HG03442 (cell line): ENCODE data around the gene FAM83C.

Source experiments
- ATAC-seq: cut with Tn5 transposase; IDR thresholded peaks from one replicate; pipeline ENCODE4 v1.9.1; 2021; ENCODE audit warnings: mild to moderate bottlenecking, moderate library complexity; ENCODE audit not compliant: unreplicated experiment

Gene FAM83C

DNA sequence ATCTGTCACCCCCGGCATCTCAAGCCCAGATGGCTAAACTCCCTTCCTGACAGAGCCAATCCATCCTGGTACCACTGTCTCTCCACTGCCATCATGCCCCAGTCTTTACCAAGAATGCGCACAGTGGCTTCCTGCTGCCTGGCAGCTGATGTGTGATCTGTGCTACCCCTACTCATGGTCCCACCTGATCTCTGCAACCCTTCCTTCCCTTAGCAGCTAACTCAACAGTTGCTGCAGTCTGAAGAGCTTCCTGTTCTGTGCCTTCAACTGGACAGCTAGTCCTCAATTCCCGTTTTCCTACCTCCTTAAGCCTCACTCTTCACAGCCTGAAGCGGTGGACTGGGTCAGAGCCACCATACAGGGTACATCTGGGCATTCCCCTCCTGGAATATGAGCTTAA lies 7.6 kb upstream of the FAM83C start:
- no peak for ATAC-seq

DNA sequence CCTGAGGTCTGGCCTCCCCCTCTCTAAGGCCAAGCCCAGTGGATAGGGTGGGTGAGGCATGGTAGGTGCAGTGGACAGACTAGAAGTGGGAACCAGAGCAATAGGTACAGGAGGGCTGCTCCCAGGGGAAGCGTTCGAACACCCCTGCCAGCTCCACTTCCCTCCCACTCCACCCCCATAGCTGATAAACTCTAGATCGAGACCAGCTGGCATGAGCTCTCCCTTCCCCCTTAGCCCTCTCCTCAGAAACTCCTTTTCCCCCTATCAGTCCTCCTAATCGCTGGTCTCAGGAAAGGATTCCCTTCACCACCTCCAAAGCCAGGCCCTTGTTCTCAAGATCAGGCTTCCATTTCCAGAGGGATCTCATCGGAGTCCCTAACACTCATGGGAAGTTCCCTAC lies 6.0 kb upstream of the FAM83C start:
- ATAC-seq, result no peak

DNA sequence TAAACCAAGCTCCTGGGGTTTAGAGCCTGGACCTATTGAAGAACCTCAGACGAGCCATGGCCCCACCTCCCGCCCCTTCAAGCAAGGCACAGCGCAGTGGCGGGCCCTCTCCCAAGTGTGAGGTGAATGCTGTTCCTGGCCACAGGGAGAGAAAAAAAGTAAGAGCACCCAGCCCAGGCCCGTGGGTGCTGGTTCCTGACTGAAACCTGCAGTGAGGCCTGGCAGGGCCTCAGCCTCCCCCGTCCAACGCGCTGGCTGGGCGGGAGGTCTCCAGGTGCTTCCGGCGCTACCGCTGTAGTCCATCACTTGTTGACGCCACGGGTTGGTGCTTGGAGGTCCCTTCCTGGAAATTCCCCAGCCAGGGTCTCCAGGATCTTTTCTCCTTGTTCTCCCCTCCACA lies 5.5 kb upstream of the FAM83C start:
- no peak for ATAC-seq

DNA sequence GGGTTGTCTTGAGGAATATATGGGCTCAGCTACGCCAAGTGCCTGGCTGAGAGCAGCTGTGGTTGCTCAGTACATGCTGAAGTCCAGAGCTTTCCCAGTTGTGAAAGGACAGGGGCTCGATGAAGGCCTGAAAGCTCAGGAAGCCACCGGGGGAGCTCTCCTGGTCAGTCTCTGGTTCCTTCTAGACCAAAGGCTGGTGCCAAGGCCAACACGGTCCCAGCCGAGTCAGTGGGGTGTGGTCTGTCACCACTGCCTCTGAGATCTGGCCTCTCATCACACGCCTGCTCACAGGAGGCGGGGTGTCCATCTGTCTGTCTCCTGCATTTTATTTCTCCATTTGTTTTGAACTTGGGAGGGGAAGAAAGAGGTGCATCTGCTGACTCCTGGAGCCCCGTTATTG lies 4.9 kb upstream of the FAM83C start:
- ATAC-seq, result no peak

DNA sequence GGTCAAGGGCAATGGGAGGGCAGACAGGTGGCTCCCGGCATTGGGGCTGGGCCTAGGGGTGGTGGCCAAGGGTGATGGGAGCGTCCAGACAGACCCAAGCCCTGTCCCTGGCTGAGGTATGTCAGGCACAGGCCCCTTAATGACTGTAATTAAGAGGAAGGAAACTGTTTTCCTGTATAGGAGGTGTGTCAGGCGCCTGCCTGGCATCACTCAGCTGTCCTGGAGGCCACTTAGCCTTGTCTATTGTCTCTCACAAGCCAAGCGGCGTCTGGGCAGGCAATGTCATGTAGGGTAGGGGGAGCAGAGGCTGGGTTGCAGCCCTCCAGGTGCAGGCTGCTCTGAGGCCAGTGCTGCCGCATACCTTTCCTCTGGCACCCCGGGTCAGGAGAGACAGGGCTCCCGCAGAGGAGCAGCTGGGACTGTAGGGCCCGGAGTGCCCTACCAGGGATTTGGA lies 3.9 kb upstream of the FAM83C start:
- ATAC-seq, result no peak

DNA sequence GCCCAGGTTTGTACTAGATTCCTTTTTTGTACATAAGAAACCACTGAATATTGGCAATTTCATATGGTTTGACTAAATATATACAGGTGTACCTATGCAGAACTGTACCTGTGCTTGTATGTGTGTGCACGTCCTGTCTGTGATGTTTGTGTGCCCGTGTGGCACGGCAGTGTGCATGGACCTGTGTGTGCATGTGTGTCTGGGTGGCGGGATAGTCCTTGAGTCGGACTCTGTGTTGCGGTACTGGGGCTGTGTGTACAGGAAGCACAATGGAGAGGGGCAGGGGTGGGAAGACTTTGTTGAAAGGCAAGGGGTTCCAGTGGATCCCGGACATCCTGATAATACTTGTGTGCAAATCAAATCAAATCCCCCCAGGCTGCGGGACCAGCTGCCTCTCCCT lies 3.4 kb upstream of the FAM83C start:
- ATAC-seq, result no peak

DNA sequence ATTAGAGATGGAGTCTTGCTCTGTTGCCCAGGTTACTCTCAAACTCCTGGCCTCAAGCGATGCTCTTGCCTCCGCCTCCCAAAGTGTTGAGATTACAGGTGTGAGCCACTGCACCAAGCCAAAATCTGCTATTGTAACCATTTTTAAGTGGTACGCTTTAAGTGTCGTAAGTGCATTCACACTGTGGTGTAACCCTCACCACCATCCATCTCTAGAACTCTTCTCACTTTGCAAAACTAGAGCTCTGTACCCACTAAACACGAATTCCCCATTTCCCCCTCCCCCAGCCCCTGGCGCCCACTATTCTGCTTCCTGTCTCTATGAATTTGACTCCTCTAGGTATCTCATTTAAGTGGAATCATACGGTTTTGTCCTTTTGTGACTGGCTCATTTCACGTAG lies 2.8 kb upstream of the FAM83C start:
- ATAC-seq, result no peak

DNA sequence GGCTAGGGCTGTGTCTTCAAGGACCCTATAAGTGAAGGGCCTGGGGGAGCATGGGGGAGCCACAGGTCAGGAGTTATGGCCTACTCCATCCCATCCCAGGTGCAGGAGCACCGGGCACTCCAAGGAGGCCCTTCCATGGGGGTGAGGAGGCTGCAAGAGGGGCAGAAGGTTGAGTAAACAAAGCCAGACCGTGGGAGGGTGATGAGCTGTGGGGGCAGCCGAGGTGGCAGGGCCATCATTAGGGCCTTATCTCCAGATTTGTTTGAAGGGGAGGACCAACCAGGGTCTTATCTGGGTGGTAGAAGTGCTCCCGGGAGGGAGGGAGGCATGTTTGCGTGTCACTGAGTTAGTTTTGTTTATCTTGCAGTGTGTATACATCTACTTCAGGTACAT lies 2.1 kb upstream of the FAM83C start:
- no peak for ATAC-seq

DNA sequence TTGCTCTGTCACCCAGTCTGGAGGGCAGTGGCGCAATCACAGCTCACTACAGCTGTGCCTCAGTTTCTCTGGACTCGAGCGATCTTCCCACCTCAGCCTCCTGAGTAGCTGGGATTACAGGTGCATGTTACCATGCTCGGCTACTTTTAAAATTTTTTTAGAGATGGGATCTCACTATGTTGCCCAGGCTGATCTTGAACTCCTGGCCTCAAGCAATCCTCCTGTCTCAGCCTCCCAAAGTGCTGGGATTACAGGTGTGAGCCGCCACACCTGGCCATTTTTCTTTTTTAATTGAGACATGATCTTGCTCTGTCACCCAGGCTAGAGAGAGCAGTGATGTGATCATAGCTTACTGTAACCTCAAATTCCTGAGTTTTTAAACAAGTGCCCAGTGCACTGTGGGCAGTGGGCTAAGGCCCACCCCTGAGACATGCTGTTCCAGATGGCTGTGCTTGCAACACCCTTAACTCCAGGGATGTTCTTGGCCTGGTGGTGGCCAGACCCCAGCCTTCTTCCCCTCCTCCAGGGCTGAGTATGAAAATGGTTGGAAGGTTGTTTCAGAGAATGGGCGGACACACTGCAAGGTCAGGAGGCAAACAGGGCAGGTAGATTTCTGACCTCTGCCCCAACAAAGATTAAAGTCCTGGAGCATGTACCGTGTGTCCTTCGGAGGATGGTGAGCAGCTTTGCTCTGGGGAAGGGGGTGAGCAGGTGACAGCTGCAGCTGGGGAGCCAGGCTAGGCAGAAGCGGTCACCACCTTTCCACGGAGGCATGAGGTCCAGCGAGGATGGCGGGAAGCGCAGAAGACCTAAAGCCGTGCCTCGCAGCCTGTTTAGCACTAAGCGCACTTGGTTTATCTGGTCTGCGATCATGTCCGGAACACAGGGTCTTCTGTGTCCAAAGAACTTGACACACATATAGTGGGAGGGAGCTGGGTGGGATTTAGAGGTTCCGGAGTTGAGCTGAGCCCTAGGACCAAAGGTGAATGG lies 1.4 kb upstream of the FAM83C start:
- ATAC-seq, result no peak

DNA sequence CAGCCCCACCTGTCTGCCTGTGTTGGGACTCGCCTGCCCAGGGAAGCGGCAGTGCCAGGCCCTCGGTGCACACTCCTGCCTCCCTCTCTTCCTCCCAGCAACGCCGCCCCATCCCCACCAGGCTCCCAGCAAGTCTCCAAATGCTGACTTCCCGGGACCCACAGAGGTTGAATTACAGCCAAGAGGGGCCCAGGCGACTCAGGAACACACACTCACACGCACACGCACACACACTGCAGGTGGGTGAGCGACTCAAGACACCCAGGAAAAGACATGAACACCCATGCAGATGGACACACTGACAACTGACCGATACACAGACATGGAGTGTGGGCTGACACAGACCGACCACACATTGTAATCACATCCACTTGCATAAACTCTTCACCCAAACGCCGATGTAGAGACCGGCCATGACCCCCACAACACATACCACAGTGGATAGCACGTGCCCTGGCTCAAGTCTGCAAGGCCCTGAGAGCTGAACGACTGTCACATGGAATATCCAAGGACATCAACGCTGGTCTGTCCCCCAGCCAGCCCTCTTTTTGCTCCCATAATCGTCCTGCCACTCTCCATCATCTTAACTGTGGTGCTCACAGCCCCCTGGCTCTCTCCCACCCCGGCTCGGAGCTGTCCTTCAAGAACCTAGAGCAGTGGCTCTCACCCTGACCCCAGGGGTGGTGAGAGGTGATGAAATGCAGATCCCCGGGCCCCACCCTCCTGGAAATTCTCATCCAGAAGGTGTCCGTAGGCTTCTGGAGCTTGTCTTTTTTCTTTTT lies 470 bp upstream of the FAM83C start:
- ATAC-seq, result no peak

DNA sequence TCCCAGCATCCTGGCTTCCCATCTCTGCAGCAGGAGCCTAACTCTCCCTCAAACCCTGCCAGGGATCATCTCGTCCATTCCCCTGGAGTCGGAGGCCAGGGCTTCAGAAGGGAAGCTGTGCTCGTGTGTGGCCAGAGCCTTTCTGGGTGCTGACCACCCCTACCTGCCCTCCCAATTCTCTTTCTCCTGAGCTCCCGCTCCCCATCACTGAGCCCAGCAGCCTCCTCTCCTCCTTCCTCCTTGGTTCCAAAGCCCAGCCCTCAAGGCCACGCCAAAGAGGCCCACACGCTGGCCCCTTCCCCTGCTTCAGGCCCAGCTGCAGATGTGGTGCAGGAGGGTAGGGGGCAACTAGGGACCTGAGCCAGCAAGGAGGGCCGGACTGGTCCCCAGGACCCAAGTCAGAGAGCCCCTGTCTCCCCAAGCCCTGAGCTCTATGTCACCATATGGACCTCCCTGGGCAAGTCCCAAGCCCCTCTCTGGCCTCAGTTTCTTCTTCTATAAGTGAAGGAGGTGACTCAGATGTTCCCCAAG lies 1.3 kb downstream of the FAM83C start:
- ATAC-seq, result no peak

DNA sequence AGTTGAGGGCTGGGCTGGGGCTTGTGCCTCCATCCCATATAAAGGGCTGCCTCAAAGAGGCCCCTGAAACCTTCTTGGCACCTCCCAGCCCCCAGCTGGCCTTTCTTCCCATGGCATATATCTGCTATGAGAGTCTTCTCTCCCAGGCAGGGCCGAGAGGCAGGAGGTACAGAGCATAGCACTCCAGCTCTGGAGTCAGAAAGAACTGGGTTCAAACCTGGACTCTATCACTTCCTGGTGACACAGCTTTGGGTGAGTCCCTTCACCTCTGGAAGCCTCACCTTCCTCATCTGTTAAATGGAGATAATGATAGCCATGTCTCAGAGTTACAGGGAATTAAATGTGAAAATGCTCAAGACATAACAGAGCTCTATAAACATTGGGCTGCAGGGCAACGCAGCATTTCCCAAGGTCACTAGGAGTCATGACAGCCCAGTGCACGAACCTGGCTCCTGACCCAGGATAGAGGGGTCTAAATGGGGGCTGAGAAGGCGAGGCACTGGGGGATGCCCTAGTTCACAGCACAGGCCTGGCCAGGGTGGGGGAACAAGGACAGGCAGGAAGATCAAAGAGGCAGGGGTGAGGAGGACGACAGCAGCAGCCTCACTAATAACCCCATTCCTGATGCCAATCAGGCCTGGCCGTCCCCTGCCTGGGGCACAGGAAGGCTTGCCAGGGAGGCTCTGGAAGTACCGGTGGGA lies 1.9 kb downstream of the FAM83C start:
- ATAC-seq, result no peak

DNA sequence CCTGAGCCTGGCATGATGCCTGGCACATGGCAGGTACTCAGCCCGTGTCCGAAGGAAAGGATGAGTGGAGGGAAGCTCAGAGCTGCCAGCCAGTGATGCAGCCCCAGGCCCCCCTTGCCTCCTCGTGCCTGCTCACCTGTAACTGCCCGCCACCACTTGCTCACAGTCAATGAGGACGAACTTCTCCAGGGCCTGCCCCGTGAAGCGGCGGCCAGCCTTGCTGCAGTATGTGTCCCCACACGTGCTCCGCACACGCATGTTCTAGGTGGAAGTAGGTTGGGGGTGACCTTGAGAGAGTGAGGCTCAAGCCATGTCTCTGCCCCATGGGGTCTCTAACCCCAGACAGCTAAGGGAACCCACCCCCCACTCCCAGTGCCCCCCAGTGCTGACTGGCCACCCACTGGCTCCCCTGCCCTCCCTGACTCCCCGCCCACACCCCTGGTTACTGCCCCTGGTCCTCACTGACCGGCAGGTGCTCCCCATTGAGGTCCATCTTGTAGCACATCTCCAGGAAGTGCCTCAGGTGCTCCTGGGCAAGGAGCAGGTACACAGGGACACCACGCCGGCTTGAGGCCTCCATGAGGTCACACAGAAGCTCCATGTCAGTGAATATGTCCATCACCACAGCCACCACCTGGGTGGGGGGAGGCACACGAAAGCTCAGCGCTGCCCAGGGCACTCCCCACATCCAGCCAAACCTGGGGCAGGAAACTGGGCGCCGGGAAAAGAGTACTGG lies 3.7 kb downstream of the FAM83C start:
- no peak for ATAC-seq

DNA sequence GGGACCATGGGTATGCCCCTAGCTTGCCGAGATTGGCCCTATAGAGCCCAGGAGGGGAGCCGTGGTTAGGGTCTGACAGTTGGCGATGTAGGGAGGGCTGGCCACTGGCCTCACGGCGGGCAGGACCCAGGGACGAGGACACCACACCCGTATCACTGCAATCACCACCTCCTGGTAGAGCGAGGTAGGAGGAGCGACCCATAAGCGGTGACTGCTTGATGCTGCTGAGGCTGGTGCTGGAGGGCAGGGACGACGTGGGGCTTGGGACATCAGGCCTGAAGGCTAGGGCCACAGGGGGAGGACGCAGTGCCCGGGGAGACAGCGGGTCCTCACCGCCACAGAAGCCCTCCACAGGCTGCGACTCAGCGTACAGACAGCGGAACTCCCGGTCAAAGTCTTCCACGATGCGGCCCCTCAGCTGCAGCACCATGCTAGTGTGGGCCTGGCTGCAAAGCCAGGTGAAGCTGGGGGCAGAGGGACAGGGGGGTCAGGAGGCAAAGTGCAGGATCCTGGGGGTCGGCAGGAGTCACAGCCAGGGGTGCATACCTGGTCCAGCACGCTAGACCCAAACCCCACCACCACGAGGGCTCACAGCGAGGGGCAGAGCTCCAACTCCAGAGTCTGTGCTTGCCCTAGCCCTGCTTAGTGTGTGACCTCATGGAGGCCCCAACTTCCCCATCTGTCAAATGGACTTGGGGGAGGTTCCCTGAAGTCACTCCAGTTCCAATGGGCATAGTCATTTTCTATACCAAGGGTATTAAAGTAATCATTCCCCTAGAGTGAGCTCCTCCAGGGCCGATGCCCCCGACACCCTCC lies 4.5 kb downstream of the FAM83C start:
- no peak for ATAC-seq

DNA sequence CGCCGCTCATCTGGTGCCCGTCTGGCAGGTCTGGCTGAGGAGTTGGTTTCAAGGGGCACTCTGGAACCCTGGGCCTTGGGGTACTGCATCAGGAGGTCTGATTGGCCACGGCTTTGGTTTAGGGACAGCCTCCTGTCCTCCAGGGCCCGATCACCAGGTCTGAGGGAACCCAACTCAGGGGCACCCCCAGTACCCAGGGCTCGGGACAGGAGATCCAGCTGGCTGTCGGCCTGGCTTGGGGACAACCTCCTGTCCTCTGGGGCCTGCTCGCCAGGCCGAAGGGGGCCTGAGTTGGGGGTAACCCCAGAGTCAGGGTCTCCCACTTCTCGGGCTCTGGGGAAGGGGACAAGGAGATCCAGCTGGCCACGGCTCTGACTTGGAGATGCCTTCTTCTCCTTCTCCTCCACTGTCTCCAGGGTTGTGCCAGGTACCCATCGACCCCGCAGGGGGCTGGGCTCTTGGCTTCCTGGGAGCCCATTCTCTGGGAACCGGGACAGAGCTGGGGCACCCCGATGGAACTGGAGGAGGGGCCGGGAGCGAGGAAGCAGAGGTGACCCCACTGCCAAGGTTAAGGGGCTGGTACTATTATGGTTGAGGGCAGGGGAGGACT lies 5.2 kb downstream of the FAM83C start:
- ATAC-seq, result no peak

DNA sequence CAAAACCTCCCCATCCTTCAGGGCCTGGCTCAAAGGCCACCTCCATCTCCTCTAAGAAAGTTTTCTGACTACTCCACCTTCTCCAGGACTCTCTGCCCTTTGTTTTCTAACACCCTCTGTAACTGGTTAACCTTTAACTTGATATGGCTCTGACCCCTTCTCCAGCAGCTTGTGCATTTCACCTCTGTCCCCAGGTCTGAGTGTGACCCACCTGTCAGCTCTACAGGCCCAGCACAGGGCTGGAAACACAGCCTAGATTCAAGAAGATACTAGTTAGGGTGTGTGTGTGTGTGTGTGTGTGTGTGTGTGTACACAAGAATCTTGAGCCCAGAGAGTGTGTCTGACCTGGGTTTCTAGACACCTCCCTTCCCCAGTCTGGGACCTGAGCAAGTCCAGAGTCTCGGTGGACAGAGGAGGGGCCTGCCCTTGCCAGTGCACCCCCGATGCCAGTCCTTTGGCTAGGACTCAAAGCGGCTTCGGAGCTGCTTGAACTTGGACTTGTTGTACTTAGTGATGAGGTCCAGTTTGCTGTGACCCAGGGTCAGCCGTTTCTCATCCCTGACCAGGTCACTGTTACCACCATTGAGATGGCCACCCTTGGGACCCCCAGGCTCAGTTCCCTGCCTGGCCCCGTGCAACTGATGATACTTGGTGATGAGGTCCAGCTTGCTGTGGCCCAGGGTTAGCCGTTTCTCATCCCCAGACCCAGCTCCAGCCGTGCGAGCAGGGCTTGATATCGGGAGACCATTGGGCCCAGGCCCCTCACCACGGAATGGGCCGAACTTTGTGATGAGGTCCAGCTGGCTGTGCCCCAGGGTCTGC lies 5.9 kb downstream of the FAM83C start:
- no peak for ATAC-seq

DNA sequence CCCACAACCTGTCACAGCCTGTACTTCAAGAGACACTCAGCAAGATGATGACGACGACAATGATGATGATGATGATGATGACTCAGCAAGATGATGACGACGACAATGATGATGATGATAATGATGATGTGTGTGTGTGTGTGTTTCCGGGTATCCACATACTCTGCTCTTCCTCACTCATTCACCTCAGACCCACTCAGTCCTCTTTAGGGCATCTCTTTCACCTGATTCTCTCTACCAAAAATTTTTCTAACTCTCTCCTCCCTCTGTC lies 6.5 kb downstream of the FAM83C start:
- ATAC-seq, result no peak

DNA sequence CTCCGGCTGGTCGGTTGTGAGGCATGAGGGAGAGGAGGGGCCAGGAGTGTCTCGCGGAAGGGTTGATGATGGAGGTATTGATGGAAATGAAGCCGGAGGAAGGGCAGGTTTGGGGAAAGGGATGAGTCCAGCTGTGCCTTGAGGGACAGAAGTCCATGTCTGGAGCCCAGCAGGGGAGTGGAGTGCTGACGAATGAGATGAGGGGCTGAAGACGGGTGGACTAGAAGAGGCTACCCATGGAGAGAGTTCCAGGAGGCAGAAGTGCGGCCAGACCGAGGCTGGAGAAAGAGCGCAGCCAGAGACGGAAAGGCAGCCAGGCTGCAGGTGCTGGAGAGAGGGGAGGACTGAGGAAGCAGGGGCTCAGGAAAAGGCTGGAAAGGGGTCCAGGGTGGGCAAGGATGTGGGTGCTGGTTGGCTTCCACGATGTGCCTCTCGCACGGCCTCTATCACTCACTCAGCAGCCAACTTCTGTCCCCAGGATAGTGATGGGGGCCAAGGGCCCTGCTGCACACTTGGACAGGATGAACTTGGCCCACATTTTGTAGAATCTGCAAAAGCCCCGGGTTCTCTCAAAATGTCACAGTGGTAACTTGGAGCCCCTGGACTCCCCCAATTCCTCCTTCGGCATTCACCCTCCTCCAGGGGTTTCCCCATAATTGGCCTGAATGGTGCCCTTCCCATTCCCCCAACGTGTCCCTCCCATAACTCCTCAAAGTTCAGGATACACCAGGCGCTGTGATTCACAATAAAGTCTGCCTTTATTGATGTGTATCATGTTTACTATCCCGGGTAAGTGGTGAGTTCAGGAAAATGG lies 7.0 kb downstream of the FAM83C start:
- ATAC-seq, result no peak
